ELR (cell line): ENCODE data around the gene DBNL.

Experiments used
- DNase-seq: peaks from one replicate; pipeline ENCODE4 v3.0.0-alpha.2; 2015; ENCODE audit warnings: low read depth

The DBNL gene

DNA sequence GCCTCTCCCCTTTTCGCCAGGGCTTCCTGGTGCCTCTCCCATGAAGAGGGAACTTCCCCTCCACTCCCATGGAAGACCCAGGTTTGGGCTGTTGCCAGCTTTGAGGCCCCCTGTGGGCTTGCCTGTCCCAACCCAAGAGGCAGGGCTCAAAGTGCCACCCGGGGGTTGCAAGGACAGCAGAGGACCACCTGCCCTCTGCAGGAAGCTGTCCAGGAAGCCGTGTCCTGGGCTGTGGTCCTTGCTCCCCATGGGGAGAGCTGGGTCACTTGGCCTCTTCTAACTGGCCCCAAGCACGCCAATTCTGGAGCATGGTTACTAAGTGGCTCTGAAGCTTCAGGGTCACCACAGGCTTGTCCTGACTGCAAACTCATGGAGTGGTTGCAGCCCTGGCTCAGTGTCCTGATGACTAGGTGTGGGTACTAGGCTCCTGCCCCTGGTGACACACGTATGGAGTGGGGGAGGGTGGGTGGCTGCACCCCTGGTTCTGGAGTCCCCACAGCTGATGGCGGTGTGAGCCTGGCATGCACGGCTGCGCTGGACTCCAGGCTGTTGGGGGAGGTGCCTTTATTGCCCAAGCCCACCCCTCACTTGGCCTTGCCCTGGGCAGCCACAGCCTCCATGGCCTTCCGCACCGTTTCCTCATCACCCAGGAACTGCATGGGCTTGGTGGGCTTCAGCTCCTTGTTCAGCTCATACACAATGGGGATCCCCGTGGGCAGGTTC lies 17.8 kb downstream of the DBNL start:
- no peak for DNase-seq

DNA sequence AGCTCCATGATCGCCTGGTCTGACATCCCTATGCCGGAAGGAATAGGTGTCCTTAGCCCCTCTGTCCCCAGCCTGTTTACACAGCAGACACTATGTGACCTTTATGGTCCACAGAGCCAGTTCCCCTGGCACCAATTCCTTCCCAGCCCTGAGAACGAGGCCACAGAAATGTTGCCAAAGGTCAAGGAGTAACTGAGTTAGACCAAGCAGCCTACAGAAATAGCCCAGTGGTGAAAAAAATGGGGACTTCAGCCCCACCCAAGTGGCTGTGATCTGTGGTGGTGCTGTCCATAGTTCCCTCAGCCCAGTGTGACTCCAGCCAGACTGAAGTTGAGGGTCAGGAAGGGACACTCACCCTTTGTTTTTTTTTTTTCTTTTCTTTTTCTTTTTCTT lies 18.4 kb downstream of the DBNL start:
- DNase-seq = no peak

DNA sequence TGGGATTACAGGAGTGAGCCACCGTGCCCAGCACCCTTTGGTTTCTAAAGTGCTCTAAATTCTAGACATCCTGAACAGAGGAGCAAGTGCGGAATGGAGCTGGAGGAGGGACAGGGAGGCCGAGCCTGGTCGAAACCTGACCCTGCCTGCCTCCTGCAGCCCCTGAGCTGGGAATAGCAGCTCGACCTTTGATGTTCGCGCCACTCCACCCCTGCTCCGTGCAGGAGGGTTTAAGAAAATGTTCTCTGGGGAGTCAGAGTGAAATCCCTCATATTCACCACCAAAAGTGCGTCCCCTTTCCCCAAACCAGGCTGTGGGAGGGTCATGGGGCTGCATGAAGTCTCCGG lies 19.0 kb downstream of the DBNL start:
- no peak for DNase-seq

DNA sequence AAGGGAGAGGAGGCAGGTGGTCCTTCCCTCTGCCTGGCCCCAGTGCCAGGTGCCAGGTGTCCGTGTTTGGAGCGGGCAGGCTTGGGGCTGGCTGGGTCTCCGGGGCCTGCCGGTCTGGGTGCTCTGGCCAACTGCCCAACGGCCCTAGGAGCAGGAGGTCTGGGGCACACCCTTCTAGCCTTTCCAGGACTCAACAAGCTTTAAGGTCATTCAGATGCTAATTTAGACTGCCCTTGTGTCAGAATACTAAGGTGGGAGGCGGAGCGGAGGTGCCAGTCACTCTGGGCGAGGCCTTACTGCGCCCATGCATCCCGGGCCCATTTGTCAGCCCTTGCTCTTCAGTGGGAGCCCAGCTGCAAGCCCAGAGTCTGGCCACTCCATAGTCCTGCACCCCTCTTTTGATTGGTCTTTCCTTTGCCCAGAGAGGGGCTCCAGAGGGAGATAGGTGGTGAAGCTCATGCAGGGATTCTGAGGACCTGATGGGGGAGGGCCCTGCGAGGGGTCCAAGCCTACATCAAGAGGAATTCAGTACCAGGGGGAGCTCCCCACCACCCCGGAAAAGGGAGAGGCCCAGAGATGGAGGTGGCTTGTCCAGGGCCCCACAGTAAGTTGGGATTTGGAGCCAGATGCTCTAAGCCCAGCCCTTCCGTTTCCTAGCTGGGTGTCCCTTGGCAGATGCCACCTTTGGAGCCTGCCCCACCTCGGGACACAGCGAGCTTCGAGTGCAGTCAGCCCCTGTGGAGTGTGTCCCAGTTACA lies 19.6 kb downstream of the DBNL start:
- DNase-seq = peak; percentile 28

DNA sequence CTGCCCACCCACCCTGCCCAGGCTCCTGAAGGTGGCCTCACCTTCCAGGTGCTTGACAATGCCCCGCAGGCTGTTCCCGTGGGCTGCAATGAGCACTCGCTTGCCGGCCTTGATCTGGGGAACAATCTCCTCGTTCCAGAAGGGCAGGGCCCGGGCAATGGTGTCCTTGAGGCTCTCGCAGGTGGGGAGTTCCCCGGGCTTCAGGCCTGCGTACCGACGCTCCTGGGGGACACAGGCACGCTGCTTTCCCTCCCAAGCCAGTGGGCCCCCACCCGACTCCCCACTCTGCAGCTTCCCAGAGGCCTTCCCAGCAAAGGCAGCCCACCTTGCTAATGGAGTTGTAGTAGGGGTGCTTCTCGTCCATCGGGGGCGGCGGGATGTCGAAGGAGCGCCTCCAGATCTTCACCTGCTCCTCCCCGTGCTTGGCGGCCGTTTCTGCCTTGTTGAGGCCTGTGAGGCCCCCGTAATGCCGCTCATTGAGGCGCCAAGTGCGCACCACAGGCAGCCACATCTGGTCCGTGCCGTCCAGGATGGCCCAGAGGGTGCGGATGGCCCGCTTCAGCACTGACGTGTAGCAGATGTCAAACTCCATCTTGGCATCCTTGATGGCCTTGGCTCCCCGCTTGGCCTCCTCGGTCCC lies 20.4 kb downstream of the DBNL start:
- no peak for DNase-seq

DNA sequence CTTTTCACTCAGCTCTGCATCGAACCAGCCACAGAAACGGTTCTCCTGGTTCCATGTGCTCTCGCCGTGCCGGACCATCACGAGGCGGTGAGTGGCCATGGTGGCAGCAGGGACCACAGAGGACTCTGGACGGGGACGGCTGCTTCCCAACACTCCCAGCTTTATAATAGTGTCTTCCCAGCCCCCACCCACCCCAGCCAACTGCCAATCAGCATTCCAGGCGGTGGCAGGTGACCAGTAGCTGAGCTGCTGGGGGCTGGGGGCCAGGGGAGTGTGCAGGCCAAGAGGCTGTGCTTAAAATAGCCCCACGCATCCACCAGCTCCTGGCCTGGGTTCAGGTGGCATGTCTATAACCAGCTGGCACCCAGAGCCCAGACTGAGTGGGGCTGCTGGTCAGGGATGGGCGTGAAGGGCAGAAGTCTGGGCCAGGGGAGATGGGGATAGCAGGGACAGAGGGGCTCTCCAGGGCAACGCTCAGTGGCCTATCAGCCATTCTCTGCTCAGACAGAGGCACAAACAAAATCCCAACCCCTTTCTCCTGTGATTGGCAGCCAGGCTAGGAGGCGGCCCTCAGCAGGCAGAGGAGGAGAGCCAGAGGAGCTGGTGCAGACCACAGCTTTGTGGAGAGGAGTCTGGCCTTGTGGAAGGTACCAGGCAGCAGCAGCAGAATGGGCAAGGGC lies 21.1 kb downstream of the DBNL start, which contains the start of gene PGAM2:
Gene PGAM2 (minus strand): TSS at position 137 of the 680 bp plus-strand sequence. CDS start 38 bp downstream, at position 99.
- DNase-seq = peak; percentile 48

DNA sequence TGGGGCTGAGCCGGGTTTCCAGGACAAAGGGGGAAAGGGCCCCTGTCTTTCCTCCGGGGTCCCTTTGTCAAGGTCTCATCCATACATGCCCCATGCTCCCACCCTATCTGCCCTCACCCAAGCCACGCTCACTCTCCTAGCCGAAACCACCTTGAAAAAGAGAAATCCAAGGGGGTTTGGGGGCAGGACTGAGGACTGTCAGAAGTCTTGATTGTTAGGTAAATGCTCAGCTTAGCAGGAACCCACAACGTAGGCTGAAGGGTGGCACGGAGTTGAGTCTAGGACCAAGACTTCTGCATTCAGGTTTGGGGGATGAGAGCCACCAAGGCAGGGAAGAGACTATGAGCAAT lies 21.6 kb downstream of the DBNL start:
- no peak for DNase-seq

DNA sequence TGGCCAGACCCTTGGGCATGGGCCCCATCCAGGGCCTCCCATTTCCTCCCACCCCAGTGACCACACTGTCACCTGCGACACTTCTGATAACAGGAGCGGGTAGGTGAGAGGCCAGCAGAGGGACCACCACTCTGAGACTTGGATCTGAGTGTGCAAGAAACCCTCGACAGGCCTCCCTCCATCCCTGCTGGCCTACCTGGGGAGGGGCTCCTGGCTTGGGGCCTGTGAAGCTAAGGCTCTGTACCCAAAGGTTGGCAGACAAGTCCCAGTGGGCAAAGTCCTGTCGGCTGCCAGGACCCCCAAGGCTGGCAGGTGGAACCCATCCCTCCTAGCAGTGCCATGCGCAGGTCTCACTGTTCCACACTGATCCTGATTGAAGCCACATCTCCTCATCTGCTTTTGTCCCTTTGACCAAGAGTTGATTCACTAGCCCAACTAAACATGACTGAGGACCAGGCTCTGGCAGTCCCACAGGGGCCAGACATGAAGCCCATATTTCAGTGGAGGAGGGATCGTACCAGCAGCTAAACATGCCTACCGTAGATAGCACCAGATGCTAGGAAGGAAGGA lies 22.1 kb downstream of the DBNL start:
- DNase-seq = no peak

DNA sequence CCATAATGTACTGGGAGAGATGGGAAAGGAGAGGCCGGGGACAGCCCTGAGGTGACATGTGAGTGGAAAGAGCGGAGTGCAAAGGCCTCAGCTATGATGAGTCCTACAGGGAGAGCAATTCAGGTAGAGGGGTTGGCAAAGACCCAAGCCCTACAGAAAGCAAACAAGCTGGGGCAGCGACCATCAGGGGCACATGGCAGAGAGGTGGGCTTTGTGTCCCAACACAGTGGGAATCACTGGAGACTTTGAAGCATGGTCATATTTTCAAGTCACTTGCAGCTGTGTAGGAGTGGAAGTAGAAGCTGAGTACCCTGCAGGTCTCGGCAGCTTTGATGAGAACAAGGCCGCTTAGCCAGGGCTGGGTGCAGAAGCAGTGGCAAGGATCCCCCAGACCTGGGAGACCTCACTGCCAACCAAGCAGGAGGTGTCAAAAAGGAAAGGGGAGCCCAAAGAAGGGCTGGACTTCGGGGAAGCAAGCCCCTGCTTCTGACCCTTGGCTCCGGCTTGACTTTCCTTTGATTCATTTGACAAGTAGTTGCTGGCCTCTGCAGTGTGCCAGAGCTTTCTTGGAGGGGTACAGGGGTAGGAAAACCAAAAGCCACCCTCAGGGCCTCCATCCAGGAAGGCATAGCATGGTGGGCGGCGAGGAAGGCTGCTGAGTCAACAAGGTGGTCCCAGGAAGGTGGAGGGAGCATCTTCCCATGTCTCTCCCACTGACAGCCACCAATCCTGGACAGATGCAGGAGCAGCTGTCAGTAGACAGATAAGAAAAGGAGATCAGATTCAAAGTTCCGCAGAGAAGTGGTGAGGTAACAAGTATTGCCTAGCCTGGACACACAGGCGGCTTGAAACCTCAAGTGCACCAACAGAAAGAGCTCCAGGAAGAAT lies 22.8 kb downstream of the DBNL start:
- DNase-seq = peak; percentile 24

DNA sequence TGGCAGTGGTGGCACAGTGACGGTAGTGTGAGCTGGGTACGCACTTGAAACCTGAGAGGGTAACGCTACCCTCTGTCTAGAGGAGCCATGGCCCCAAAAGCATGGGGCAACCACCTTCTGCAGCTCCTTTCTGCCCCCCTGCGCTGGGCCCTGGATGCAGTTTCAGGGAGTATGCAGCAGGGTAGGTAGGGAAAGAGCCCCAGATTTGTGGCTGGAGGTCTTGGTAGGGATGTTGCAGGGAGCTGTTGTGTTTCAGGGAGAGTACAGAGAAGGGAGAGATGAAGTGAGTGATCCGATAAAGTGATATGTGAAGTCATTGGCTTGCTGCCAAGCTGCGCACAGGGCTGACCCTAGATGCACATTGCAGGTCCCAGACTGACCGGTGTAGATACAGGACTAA lies 23.6 kb downstream of the DBNL start:
- DNase-seq = peak; percentile 35

DNA sequence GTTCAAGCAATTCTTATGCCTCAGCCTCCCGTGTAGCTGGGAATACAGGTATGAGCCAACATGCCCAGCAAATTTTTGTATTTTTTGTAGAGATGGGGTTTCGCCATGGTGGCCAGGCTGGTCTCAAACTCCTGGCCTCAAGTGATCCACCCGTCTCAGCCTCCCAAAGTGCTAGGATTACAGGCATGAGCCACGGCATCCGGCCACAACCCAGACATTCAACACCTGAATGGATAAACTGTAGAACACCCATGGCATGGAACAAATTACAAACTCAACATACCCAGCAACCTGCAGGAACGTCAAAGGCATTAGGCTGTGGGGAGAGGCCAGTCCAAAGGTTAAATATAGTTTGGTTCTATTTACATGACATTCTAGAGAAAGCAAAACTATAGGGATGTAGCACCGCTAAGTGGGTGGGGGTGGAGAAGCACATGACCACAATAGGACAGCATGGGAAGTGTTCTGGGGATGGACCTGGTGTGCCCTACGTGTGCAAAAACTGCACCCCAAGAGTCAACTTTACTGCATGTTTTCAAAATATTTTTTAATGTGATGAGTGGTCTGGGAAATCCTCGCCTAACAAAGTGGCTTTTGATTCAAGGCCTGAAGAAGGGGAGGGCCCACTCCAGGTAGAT lies 27.3 kb downstream of the DBNL start:
- DNase-seq = no peak

DNA sequence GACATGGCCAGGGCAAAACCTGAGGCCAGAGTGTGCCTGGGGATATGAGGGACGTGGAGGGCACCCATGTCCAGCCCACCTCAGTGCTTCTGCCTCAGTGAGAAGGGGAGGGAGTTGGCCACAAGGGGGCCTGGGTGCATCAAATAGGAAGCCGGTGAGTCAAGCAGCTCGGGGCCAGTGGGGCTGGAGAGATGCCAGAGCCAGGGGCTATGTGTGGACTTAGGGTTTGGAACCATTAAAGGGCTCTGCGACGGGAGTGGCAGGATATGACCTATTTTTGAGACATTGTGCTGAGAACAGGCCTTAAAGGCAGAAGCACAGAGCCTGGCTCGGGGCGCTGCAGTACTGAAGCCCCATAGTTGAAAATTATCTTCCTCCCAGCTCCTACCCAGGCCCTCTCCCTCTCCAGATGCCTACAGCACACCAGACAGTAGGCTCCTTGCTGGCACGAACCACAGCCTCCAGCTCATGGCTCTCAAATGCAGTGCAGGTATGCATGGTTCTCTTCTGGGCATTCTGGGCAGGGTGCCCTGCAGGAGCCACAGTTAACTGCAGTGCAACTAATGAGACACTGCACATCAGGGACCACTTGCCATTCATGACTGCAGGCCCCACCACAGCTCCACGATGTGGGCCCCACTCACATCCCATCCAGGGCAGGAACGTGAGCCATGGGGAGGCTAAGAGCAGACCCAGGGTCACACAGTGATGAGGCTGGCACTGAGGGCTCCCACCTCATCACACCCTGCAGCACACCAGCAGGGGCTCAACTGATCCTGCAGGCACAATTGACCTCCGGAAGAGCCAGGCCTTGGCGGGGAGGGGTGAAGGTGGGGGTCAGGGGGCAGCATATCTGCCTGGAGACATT lies 28.1 kb downstream of the DBNL start:
- peak; percentile 100 for DNase-seq

DNA sequence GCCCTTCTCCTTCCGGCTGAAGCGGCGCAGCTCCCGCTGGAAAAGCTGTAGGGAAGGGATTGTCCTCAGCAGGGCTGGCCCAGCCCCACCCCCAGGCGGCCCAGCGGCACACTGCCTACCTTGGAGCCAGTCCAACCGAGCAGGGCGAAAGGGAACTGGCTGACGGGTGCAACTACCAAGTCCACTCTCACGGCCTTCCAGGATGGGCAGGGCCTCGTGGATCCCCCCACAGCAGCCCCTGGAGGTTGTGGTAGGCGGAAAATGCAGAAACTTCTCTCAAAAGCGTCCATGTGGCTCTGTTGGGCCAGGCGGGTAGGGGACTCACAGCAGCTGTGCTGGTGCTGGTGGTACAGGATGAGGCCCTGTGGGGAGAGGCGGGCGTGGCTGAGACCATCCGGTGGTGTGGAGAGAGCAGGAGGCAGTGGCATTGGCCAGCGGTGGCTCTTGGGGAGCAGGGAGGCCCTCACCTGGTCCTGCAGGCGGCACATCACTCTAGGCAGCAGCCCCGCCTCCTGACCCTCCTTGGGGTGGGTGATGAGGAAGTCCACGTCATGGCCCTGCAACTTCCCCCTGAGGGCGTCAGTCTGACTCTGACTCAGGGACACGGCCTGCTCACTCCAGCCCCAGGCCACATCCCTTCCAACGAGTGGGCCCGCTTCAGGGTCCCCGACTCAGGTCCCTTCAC lies 29.3 kb downstream of the DBNL start:
- peak; percentile 99 for DNase-seq

DNA sequence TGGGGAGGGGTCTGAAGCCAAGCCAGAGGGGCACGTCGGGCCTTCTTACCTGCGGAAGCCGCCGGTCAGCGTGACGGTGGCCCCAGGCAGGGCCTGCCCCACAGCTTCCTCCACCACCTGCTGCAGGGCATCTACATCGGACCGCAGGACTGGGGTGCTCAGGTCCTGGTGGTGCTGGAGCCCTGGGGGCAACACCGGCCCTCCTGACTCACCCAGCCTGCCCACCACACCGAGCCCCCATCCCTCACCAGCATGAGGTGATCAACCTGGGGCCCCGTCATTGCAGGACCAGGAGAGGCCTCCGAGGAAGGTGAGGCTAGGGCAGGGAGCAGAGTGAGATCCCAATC lies 29.8 kb downstream of the DBNL start:
- peak; percentile 66 for DNase-seq

DNA sequence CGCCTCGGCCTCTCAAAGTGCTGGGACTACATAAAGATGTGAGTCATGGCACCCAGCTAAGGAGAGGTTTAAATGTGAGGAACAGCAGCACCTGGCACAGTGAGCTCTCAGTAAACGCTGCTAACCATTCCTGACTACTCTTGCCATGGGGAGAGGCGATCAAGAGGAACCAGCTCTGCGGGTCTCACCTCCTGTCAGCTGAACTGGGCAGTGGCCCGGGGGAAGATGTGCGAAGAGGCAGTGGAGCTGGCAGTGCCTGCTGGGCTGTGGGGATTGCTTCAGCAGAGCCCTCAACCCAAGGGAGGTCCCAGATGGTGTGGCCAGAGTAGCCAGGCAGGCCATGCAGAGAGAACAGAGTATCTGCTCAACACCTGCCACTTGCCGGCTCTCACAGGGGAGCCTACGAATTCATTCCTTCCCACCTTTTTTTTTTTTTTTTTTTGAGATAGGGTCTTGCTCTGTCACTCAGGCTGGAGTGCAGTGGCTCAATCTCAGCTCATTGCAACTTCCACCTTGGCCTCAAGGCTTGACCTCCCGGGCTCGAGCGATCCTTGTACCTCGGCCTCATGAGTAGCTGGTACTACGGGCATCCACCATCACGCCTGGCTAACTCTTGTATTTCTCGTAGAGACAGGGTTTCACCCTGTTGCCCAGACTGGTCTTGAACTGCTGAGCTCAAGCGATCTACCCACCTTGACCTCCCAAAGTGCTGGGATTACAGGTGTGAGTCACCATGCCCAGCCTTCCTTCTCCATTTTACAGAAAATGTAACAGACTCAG lies 31.0 kb downstream of the DBNL start:
- DNase-seq = no peak

DNA sequence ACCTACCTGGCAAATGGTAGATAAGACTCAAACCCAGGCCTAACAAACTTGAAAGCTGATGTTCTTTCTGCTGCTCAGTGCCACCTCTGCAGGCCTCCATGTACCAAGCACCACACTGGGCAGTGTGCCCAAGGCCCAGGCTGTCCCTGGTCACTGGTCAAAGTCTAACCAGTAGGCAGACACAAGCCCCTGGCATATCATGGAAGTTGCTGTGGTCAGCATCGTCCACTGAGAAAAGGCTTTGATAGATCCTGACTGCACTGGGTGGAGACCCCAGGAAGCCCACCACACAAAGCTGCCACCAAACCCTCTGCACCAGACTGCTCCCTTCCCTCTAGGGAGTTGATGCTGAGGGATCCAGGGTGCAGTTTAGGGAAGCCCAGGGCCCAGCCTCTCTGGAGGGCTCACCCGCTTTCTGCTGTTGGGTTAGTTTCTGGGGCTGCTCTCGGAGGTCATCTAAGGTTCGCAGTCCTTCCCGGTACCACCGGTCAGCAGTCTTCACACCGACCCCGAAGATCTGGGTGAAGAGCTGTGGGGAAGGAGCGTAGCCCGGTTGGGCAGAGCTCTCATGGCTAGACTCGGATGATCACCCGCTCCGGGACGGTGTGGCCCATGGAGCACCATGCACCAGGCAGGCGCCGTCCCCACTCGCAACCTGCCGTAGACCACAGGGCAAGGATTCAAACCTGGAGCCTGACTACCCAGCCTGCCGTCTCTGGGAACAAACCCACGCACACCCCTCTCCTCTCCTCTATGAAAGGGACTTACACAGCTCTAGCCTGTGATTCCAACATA lies 31.8 kb downstream of the DBNL start:
- no peak for DNase-seq

DNA sequence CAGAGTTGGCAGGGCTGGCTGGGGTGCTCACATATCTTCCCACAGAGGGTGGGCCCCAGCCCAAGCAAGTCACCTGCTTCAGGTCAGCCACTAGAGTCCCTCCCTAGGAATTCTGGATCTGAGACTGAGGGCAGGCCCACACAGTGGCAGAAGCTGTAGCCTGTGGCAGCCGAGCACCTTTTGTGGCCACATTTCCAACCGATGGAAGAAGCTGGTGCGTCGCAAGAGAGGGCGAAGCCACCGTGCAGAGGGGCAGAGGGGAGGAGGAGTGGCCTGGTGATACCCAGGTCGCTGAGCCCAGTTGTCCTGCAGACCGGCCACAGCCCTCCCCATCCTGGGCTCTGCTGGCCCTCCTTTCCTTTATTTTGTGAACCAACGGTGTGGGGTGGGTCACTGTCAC lies 32.6 kb downstream of the DBNL start:
- no peak for DNase-seq

DNA sequence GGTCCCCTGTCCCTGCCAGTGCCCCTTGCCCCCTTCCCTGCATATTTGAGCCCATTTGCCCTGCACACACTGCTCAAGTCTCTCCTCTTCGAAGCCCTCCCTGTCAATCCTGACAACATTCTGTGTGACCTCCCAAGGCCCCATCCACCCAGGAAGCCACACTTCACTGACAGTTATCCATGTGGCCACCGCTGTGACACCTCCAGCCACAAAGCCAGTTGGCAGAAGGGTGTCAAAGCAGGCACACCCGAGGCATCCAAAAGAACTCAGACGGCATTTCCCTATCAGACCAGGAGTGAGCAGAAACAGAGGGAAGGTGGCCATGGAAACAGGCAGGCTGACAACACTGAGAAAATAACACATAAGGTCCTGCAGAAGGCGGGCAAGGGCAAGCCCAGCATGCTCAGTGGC lies 33.2 kb downstream of the DBNL start:
- no peak for DNase-seq
